HG03565 (cell line): ENCODE measurements around the gene ZNF544.

Experiments used
- ATAC-seq: cut with Tn5 transposase; IDR thresholded peaks from one replicate; pipeline ENCODE4 v1.9.1; 2021; ENCODE audit warnings: mild to moderate bottlenecking, moderate library complexity; ENCODE audit not compliant: unreplicated experiment

ZNF544 gene

DNA sequence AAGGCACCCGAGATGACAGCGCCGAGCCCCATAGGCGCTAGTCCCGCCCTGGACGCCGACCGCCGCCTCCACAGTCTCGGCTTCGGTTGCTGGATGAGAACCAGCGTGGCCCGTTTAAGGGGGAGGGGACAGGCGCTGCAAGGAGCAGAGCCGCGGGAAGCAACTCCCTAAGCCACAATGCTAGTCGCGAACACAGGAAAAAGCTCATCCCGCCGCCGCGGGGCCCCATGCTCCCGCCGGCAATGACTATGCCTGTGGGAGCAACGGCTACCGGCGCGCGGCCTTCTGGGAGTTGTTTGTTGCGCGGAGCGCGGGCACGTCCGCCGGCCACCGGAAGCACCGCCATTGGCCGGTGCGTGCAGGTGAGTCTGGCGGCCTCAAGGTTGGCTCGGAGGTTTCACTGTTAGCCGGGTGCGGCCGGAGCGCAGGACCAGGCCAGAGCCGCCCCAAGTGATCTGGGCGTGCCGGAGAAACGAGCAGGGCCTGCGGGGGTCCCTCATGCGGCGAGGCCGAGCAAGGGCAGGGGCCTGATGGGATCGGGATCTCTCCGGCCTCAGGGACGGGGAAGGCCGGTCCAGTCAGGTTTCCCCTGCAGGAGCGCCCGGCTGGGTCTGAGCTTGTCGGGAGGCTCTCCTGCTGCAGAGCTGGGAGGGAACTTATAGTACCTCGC lies at the start of gene ZNF544:
Gene ZNF544, plus strand, starts transcription at position 330 of the 670 bp plus-strand sequence. CDS start 15,110 bp downstream, outside the sequence.
- peak; percentile 82 for ATAC-seq

DNA sequence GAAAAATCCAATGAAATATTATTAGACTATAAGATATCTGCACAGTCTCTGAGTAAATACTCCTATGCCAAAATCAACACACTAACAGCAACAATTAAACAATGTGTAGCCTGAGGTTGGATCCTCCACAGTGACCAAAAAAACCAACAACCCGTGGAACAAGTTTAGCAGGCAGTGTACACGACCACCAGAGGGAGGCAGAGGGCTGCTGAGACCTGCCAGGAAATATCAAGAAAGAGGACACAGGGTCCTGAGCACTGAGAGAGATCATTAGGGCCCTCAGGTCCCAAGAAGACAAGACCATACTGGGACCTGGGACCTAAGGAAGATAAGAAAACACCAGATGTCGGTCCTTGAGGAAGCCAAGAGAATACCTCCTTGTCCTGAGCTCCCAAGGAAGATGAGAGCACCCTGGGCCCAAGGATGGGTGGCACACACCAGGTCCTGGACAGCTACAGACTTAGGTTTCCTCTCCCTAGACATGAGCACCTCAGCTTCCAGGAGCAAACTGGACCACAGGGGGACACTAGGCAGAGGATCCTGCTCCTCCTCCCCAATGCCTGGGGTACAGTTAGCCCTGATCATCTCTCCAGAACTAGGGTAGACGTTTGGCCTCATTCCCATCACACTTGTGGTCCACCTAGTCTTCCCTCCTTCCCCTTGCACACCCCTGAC lies 46.7 kb upstream of the ZNF544 start:
- ATAC-seq = no peak

DNA sequence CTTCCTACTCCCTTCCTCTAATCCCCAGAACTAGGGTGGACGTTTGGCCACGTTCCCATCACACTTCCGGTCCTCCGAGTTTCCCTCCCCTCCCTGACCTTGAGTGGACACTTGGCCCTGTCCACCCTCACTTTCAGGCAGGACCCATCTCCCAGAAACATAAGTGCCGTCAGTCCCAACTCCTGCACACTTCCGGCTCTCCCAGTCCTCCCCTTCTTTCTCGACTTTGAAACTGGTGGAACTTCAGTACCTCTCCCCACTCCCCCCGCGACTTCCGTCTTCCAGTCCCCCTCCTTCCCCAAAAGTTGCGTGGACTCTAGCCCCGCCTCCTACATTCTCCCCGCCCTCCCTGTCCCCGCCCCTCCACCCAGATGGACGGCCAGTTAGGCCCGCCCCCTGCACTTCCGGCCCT lies 46.1 kb upstream of the ZNF544 start:
- ATAC-seq = no peak

DNA sequence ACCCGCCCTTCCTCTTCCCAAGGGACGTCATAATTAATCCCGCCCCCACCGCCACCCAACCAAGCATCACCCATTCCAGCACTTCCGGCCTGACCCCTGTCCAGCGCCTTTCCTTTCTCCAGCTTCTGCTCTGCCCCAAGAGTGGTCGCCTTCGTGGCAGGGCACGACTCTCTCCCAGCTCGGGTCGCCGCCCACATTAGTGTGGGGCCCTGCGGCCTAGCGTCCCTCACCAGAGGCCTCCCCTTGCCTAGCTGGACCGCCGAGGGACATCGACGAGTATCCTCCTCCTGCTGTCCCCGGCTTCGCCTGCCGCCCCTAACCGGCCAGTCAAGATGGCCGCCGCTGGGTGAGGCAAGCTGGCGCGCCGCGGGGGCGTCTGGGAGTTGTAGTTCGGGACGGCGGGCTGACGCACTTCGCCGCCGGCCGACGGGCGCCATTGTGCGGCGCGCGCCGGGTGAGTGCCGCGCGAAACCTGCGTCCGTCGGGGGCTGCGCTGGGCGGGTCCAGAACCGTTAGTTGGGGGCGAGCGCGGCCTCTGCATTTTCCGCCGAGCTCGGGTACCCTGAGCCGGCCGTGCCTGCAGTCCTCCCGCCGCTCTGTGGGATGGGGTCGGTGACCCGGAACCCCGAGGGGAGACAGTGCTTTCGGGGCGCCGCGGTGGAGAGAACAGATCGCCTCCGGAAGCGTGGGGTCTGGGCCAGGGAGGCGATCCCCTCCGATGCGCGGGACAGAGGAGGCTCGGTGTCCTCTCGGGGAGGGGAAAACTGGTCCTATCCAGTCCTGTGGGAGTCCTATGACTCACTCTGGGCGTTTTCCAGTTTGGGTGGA lies 45.5 kb upstream of the ZNF544 start, which contains the start of gene ZNF274:
Gene ZNF274, plus strand, starts transcription at position 73 of the 828 bp plus-strand sequence. CDS start 905 bp downstream, outside the sequence.
- ATAC-seq = peak; percentile 80

DNA sequence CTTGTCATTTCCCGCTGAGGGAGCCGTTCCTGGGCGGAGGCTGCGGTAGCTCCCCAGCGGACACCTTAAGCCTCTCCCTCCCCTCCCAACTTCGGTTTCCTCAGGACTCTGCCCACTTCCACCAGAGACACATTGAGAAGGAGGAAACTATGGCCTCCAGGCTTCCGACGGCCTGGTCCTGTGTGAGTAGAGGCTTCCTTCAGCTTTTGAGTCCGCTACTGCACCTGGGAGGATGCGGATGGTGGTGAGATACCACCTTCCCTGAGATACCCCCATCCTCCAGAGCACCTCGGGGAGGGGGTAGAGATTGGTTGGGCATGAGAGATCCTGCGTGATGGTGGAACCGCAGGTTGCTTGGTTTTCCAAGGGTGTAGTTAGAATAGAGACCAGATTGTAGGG lies 44.9 kb upstream of the ZNF544 start:
- no peak for ATAC-seq

DNA sequence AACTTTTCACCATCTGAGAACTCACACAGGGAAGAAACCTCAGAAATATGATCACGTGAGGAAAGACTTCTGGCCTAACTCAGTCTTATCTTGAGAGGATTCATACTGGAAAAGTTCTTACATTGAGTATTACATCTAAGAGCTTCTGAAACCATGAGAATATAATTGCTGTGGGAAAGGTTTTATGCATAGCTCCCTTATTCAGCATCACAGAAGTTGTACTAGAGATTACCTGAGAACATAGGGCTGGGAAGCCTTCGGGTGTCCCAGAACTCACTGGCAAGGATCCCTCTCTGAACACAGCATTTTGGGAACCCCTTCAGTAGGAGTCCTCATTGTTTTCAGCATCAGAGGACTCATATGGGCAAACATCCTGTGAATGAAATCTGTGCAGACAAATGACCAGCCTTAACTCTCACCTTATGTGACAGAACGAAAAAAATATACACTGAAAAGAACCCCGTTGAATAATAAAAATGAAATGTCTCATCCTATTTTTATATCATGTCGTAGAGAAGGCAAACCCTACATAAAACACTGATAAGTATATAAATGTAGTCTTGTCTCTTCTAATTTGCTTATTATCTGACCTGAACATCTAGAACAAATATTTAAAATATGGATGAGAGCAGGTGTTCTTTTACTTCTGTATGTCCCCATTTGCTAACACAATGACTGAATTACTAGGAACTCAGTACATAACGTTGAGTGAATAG lies 31.7 kb upstream of the ZNF544 start:
- no peak for ATAC-seq

DNA sequence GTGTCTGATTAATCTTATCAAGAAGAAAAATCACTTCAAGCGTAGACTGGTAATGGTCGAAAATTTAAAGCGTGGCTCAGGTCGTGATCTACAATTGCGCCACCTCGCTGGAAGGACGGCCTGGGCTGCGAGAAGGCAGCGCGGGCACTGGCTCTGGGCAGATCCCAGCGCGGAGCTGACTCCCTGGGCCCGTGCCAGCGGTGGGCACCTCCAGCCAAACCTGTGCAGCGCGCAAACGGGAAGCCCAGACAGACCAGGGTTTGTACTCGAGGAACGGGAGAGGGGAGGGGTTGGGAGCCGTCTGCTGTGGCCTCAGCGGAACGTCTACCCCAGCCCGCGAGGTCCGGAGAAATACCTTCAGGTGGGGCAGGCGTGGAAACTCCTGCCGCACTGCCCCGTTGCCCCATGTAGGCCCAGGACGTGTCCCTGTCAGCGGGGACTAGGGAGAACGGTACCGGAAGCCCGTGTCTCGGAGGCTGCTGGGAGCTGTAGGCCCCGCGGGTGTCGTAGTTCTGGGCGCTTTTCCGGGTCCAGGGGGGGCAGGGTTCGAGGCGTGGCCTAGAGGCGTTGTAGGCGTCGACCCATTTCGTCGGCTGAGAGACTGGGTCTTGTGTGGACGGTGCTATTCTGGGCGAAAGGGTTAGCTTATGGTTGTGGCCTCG lies 24.8 kb upstream of the ZNF544 start:
- ATAC-seq = no peak

DNA sequence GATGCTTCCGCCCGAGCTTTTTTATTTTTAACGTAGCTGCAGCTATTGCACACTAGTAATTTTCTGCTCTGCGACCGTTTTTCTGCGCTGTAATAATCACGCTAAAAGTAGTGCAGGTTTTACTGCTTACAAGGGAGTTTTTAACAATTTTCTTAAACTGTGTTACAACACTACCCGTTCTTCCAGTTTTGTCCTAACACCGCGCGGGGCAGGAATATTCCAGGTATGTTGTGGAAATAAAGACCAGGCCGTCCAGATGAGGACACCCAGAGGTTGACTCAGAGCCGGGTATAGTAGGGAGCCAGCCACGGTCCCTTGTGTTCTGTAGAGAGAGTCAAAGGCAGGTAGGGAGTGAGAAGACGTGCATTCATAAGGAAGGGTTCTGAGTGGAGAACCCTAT lies 24.1 kb upstream of the ZNF544 start:
- no peak for ATAC-seq

DNA sequence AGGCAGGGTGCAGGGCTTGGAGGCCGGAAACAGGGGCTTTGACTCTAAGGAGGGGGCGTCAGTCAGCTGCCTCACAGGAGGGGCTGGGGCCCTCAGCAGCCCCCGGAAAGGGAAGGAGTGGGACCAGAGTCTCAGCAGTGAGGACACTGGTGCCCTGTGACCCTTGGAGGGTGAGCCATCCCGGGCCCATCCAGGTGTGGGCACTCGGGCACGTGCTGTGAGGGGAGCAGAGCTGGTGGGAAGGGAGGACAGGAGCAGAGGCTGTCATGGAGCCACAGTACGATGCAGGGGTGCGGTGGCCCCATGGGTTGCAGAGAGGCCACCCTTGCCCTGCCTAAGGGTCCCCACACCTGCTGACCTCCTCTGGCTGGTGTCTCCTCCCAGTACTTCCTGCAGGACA lies 19.1 kb upstream of the ZNF544 start:
- no peak for ATAC-seq

DNA sequence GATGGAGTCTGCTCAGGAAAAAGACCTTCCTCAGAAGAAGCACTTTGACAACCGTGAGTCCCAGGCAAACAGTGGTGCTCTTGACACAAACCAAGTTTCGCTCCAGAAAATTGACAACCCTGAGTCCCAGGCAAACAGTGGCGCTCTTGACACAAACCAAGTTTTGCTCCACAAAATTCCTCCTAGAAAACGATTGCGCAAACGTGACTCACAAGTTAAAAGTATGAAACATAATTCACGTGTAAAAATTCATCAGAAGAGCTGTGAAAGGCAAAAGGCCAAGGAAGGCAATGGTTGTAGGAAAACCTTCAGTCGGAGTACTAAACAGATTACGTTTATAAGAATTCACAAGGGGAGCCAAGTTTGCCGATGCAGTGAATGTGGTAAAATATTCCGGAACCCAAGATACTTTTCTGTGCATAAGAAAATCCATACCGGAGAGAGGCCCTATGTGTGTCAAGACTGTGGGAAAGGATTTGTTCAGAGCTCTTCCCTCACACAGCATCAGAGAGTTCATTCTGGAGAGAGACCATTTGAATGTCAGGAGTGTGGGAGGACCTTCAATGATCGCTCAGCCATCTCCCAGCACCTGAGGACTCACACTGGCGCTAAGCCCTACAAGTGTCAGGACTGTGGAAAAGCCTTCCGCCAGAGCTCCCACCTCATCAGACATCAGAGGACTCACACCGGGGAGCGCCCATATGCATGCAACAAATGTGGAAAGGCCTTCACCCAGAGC lies 16.2 kb upstream of the ZNF544 start:
- no peak for ATAC-seq

DNA sequence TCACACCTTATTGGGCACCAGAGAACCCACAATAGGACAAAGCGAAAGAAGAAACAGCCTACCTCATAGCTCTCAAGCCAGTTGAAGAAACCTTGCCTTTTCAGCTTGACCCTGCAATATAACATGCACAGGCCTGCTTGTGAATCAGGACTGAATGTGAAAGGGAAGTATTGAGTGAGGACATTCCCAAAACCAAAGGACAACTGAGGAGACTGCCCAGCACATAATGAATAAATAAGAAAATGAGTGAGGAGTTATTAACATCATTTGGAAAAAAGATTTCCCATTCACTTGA lies 15.7 kb upstream of the ZNF544 start:
- ATAC-seq = no peak

DNA sequence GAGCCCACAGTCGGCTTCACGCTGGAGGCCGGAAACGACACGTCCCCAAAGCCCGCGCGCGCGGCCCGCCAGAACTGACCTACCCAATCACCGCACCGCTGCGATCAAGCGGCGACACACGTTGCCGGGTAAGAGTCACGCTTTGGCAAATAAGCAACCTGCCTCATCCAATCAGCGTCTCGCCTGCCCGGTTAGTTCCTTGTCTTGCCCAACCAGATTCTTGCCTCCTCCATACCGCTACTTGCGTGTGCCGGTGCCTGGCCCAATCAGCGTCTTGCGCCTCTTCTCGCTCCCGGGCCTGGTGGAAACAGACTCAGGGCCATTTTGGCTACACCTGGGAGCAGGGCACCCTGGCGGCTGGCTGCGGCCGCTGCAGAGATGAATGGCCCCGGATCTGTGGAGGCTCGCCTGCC lies 11.6 kb upstream of the ZNF544 start:
- ATAC-seq = no peak

DNA sequence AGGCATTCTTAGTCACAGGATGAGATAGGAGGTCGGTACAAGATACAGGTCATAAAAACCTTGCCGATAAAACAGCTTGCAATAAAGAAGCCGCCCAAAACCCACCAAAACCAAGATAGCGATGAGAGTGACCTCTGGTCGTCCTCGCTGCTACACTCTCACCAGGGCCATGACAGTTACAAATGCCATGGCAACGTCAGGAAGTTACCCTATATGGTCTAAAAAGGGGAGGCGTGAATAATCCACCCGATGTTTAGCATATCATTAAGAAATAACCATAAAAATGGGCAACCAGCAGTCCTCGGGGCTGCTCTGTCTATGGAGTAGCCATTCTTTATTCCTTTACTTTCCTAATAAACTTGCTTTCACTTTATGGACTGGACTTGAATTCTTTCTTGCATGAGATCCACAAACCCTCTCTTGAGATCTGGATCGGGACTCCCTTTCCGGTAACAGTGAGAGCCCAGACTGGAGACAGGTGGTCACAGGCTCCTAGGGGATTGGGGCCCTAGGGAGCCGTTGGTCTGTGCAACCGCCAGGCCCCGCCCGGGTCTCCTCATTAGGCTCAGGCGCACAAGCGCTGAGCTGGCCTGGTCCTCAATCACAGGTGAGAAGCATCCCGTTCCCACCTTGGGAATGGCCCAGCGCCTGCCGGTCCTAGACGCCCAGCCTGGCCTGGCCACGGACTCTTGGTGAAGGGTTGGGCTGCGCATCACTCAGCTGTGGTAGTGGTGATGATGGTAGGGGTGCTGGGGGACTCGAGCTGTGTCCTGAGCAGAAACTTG lies 10.9 kb upstream of the ZNF544 start:
- no peak for ATAC-seq

DNA sequence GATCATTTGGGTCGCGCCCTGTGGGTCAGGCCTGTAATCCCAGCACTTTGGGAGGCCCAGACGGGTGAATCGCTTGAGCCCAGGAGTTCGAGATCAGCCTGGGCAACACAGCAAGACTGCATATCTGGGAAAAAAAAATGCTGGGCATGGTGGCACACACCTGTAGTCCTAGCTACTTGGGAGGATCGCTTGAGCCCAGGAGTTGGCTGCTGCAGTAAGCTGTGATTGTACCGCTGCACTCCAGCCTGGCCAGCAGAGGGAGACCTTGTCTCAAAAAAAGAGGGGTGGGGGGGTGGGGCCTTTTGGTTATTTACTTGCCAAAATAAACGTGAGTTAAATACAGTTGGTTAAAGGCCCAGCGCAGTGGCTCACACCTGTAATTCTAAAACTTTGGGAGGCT lies 9.8 kb upstream of the ZNF544 start:
- no peak for ATAC-seq

DNA sequence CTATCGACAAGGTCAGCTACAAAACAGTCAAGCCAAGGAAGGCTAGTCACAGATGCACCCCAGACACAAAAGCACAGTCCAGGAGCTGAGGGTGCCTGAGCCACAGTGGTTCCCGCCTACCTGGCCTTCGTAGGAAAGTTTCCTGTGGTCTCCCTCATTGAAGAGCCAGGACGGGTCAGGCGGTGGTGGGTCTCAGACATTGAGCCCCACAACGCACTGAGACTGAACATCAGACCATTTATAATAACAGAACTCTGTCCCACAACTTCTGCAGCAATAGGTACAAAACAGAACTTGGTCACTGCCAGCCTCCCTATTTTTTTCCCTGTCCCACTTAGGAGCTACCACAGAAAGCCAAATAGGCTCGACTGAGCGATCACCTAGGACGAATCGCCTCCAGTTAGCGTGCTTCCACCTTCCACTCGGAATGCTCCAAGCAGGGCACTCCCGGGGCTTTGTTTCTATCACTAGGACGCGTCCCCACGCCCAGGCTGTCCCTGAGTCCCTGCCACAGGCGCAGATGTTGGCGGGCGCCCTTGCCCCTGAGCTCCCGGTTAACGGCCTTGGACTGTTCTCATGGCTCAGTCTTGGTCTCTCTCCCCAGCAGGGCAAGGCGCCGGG lies 640 bp upstream of the ZNF544 start:
- no peak for ATAC-seq

DNA sequence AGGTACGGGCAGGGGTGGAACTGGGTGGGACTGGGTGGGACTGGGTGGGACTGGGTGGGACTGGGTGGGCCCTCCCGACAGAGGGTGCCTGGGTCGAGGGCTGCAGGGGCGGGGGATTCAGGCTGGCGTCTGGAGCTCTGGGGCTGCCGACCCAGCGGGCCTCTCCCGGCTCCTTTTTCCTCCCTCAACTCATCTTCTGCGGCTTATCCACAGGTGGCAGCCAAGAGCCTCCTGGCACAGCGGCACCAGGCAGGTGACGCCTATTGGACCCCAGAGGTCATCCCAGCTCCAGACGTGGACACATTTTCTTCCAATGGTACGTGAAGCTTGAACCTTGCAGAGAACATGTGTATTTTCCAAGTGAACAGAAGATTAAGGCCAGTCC lies 533 bp downstream of the ZNF544 start:
- ATAC-seq = no peak

DNA sequence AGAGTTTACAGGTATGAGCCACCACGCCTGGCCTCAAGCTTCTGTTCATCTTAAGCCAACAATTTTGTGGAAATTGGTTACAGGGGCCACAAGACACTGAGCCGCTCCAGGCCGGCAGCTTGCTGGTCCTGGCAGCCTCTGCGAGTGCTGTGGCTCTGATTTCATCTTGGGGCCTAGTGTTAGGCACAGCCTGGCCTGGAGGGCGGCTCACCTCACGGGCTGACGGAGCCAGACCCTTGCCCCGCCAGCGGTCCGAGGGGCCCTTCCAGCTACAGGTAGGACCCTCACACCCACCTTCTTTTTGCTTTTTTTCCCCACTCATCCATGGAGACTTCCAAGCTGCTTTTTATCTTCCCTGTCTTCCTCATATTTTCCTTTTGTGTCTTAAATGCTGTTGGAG lies 8.6 kb downstream of the ZNF544 start:
- no peak for ATAC-seq

DNA sequence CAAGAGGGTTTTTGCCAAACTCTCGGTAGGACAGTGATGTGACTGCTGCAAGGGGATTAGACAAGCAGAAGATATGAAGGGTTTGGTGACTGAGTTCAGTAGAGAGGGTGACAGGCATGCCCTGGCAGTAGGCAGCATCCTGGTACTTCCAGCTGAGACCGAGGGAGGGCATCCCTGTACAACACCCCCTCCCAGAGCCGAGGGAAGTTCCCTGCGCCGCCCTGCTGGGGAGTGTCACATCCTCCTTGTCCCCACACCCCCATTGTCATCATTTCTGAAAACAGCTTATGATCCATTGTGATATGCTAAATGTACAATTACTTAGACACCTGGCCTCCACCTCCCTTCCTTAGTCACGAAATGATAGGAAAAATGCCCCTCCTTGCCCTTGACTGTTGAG lies 14.6 kb downstream of the ZNF544 start:
- ATAC-seq = no peak

DNA sequence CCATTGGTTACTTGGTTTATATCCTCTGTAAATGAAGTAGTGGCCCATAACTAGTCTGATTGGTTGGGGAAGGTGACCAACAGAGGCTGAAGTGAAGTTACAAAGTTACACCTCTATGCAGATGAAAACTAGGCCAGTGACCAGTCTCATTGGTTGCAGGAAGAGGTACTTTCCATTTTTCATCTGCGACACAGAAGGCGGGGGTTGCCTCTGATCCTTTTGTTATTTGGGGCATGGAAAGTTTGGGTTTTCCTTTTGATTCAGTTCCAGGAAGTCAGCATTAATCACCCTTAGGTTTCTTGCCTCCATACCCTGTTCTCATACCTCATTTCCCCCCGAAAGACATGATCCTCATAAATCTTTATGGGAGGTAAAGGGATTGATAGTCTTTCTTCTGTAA lies 20.2 kb downstream of the ZNF544 start:
- ATAC-seq = no peak
